Hepatic stellate cell (primary cell): ENCODE measurements around the gene MEIS3.

Experiments used
- DNase-seq: peaks from one replicate; pipeline ENCODE4 v3.0.0; 2011; ENCODE audit warnings: low spot score

The MEIS3 gene

GRCh38 chr19:47362321-47362720, 57.0 kb downstream of the MEIS3 start:
- DNase-seq: no peak

- no peak for DNase-seq
Observed at GRCh38 chr19:47358936-47359335, 60.4 kb downstream of the MEIS3 start.

GRCh38 chr19:47357788-47358680, 61.3 kb downstream of the MEIS3 start:
- no peak for DNase-seq

GRCh38 chr19:47356900-47357299, 62.4 kb downstream of the MEIS3 start:
- DNase-seq: no peak

GRCh38 chr19:47353307-47353712, 66.0 kb downstream of the MEIS3 start:
- no peak for DNase-seq
